Mucosa of rectum (tissue), 2 donors: Measurements from ENCODE around the gene CHD9.
A peak's percentile ranks its signal among the peaks of the same experiment; 100 is the strongest.

ENCODE experiments used
- H3K27ac ChIP-seq, 2 donors: one replicate each; pipeline ENCODE4 v1.7.0; 2013; ENCODE audit warnings: inconsistent platforms in 2 of 2, low read depth in 2 of 2, low read length in 2 of 2
- H3K27me3 ChIP-seq, 2 donors: one replicate each; pipeline ENCODE4 v1.7.0; 2013; ENCODE audit warnings: low read length in 2 of 2; ENCODE audit not compliant: control insufficient read depth in 2 of 2, insufficient read depth in 2 of 2
- H3K36me3 ChIP-seq, 2 donors: one replicate each; pipeline ENCODE4 v1.7.0; 2013; ENCODE audit warnings: low read length in 2 of 2; ENCODE audit not compliant: control insufficient read depth in 2 of 2, insufficient read depth in 2 of 2
- H3K4me1 ChIP-seq, 2 donors: one replicate each; pipeline ENCODE4 v1.7.0; 2013; ENCODE audit warnings: low read length in 2 of 2, mild to moderate bottlenecking in 1 of 2; ENCODE audit not compliant: control insufficient read depth in 2 of 2, insufficient read depth in 2 of 2
- H3K4me3 ChIP-seq, 2 donors: one replicate each; pipeline ENCODE4 v1.7.0; 2013; ENCODE audit warnings: low read length in 2 of 2
- H3K9ac ChIP-seq, 2 donors: one replicate each; pipeline ENCODE4 v1.7.0; 2013; ENCODE audit warnings: low read length in 2 of 2, low read depth in 1 of 2, mild to moderate bottlenecking in 1 of 2
- H3K9me3 ChIP-seq, 2 donors: one replicate each; pipeline ENCODE4 v1.7.0; 2013; ENCODE audit warnings: low read length in 2 of 2; ENCODE audit not compliant: control insufficient read depth in 2 of 2
- donor health status: healthy.
- donor health status: Normal muscosa, but diverticular disease.

The CHD9 gene

GRCh38 chr16:53282975-53283946 lies 228.5 kb downstream of the CHD9 start:
- Histone ChIP-seq H3K27me3 (no peaks in the 10 kb centered on the region), H3K27ac (peak overlapping the region in 1 of 2 donors; percentile 28), H3K9me3 (no peaks in the 10 kb centered on the region), H3K9ac (no peak overlapping the region), H3K4me3 (no peak overlapping the region), H3K4me1 (no peaks in the 10 kb centered on the region), H3K36me3 (peaks cover 33 to 39% of the 10 kb centered on the region in 2 donors)

GRCh38 chr16:53285236-53285635 lies 230.4 kb downstream of the CHD9 start:
- no peak overlapping the region for H3K4me3 ChIP-seq
- no peak overlapping the region for H3K27ac ChIP-seq
- H3K4me1 ChIP-seq, result no peaks in the 10 kb centered on the region
- H3K9me3 ChIP-seq, result no peaks in the 10 kb centered on the region
- no peak overlapping the region for H3K9ac ChIP-seq
- peaks cover 43 to 53% of the 10 kb centered on the region in 2 donors for H3K36me3 ChIP-seq
- no peaks in the 10 kb centered on the region for H3K27me3 ChIP-seq

DNA sequence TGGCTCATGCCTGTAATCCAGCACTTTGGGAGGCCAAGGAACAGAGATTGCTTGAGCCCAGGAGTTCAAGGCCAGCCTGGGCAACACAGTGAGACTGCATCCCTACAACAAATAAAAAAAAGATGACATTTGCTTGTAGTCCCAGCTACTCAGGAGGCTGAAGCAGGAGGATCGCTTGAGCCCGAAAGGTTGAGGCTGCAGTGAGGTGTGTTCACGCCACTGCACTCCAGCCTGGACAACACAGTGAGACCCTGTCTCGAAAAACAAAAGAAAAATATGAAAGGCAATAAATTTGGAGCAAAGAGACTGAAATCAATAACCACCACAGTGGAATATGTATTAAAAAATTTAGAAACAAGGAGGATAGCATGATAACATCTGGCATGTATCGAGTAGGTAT lies 235.7 kb downstream of the CHD9 start:
- no peaks in the 10 kb centered on the region for H3K9me3 ChIP-seq
- H3K27me3 ChIP-seq, result no peaks in the 10 kb centered on the region
- H3K27ac ChIP-seq, result no peak overlapping the region
- no peak overlapping the region for H3K4me3 ChIP-seq
- H3K36me3 ChIP-seq, result peaks cover 72 to 79% of the 10 kb centered on the region in 2 donors
- no peak overlapping the region for H3K9ac ChIP-seq
- H3K4me1 ChIP-seq, result no peaks in the 10 kb centered on the region

DNA sequence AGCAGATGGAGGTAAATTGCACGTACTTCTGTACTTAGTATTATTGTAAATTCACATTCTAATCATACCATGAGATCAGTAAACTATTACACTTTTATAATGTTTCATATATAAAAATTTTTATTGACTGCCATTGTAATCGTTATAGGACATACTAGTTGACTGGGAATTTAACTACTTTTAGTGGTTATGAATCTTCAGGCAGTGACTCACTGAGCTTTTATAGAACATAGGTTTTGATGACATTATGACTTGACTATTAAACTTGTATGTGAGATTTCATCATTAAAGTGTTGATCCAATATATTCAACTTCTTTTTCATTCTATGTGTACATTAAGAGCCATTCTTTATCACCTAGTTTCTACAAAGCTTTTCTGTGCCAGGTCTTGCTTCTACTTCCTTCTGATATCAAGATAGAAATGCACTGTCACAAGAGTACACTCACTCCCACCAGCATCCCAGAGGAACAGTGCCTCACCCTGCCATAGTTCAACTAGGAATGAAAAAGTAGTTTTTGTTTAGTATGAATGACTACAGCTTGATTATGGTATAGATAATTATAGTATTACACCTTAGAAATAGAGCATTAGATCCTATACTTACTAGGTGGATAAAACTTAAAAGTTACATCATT lies 237.1 kb downstream of the CHD9 start:
- Histone ChIP-seq H3K27me3 (no peaks in the 10 kb centered on the region), H3K9me3 (no peaks in the 10 kb centered on the region), H3K36me3 (peaks cover 67 to 76% of the 10 kb centered on the region in 2 donors), H3K4me3 (no peak overlapping the region), H3K9ac (no peak overlapping the region), H3K27ac (no peak overlapping the region), H3K4me1 (no peaks in the 10 kb centered on the region)

GRCh38 chr16:53297477-53297876 lies 242.7 kb downstream of the CHD9 start:
- no peaks in the 10 kb centered on the region for H3K9me3 ChIP-seq
- no peaks in the 10 kb centered on the region for H3K27me3 ChIP-seq
- H3K27ac ChIP-seq, result no peak overlapping the region
- H3K9ac ChIP-seq, result no peak overlapping the region
- peaks cover 65 to 68% of the 10 kb centered on the region in 2 donors for H3K36me3 ChIP-seq
- no peaks in the 10 kb centered on the region for H3K4me1 ChIP-seq
- H3K4me3 ChIP-seq, result no peak overlapping the region

GRCh38 chr16:53304334-53304733 lies 249.5 kb downstream of the CHD9 start:
- Histone ChIP-seq H3K27ac (no peak overlapping the region), H3K4me3 (no peak overlapping the region), H3K36me3 (peaks cover 52 to 59% of the 10 kb centered on the region in 2 donors), H3K27me3 (no peaks in the 10 kb centered on the region), H3K4me1 (no peaks in the 10 kb centered on the region), H3K9me3 (no peaks in the 10 kb centered on the region), H3K9ac (no peak overlapping the region)

- Histone ChIP-seq H3K27ac (no peak overlapping the region), H3K4me1 (no peaks in the 10 kb centered on the region), H3K36me3 (peaks cover 51 to 61% of the 10 kb centered on the region in 2 donors), H3K9me3 (no peaks in the 10 kb centered on the region), H3K27me3 (no peaks in the 10 kb centered on the region), H3K9ac (no peak overlapping the region), H3K4me3 (no peak overlapping the region)
These were observed 251.0 kb downstream of the CHD9 start for GRCh38 chr16:53305743-53306142.

GRCh38 chr16:53309457-53309856 lies 254.7 kb downstream of the CHD9 start:
- no peaks in the 10 kb centered on the region for H3K27me3 ChIP-seq
- H3K36me3 ChIP-seq, result peaks cover 54 to 55% of the 10 kb centered on the region in 2 donors
- no peaks in the 10 kb centered on the region for H3K9me3 ChIP-seq
- no peaks in the 10 kb centered on the region for H3K4me1 ChIP-seq
- H3K27ac ChIP-seq, result no peak overlapping the region
- H3K4me3 ChIP-seq, result no peak overlapping the region
- H3K9ac ChIP-seq, result no peak overlapping the region

DNA sequence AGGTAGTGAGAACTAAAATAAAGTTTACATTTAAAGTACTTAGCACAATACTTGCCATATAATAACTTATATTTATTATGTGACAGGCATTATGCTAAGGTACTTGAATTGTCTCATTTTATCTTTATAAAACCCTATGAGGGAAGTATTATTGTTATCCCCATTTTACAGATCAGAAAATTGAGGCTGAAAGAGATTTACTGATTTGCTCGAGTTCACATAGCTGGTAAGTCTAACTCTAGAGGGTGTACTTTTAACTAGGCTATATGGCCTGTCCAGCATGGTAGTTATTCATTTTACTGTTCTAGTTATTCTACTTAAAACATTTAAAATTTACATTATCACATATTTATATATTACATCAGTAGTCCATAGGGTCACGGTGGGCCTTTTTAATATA lies 266.2 kb downstream of the CHD9 start:
- H3K4me3 ChIP-seq, result no peak overlapping the region
- no peaks in the 10 kb centered on the region for H3K4me1 ChIP-seq
- no peak overlapping the region for H3K27ac ChIP-seq
- no peaks in the 10 kb centered on the region for H3K9me3 ChIP-seq
- H3K27me3 ChIP-seq, result no peaks in the 10 kb centered on the region
- no peak overlapping the region for H3K9ac ChIP-seq
- H3K36me3 ChIP-seq, result peaks cover 41 to 52% of the 10 kb centered on the region in 2 donors

DNA sequence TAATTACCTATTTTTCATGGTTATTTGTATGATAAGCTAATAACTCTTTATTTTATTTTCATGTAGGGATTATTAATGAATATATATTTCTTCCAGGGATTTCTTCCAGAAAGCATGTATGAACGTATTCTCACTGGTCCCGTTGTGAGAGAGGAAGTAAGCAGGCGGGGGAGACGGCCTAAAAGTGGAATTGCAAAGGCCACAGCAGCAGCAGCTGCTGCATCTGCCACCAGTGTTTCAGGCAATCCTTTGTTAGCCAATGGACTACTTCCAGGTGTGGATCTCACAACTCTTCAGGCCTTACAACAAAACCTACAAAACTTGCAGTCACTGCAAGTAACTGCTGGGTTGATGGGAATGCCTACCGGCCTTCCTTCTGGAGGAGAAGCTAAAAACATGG lies 269.1 kb downstream of the CHD9 start:
- Histone ChIP-seq H3K36me3 (peaks cover 38 to 41% of the 10 kb centered on the region in 2 donors), H3K9ac (no peak overlapping the region), H3K4me1 (no peaks in the 10 kb centered on the region), H3K27ac (no peak overlapping the region), H3K9me3 (no peaks in the 10 kb centered on the region), H3K27me3 (no peaks in the 10 kb centered on the region), H3K4me3 (no peak overlapping the region)
